Left renal pelvis (tissue), 4 donors: Measurements from ENCODE around the gene FAM47E. TPM values are rescaled to one million over a fixed set of nuclear protein-coding genes. Genes with fewer than 3 reads are reported as not detected.
"Not testable (repeated sequence)": the region's sequence is repeated elsewhere in the genome, so short reads cannot be mapped to it uniquely, and the experiment has no call there.

Source experiments
- DNase-seq, 4 donors: peaks; one replicate each; pipeline ENCODE4 v3.0.0-alpha.2; 2013; ENCODE audit warnings: low read depth in 4 of 4, low spot score in 3 of 4
- polyA plus RNA-seq, 4 donors: library from polyadenylated mRNA; unstranded; fragments of 120-200 nt; gene quantifications; one replicate each; pipeline ENCODE4 v1.2.1, GENCODE V29; 2013; ENCODE audit not compliant: insufficient read length in 4 of 4

The FAM47E gene
- polyA plus RNA-seq, 4 donors = 0.53 to 11.1 (median 6.6) TPM

DNA sequence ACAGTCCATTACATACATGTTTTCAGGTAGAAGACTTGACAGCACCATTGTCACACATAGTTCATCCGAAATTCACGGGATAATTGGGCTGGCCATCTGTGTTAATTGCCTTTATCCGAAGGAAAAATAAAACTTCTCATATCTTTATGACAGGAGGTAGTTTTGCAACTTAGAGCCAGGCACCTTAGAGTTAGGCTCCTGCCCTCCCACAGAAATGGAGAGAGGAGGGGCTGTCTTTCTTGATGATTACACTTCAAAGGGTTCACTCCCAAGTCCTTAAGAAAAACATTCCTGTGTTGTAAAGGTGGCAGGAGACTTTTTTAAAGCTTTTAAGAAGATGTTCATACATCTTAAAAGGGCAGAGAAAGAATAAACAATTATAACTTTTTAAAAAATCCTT is 27.4 kb upstream of the FAM47E start:
- DNase-seq = no peak

DNA sequence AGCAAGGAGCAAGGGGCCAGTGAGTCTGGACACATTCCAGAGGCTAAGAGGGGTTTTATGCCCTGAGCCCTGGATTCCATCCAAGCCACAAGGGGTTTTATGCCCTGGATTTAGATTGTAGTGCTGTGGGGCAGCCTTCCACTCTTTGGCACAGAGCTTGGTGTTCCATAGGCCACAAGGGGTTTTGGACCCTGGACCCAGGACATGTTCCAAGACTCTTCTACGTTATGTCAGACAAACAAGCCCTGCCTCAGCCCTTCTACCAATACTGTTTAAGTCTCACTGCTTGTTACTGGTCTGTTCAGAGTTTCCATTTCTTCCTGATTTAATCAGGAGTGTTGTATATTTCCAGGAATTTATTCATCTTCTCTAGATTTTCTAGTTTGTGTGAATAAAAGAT is 25.1 kb upstream of the FAM47E start:
- DNase-seq = no peak

DNA sequence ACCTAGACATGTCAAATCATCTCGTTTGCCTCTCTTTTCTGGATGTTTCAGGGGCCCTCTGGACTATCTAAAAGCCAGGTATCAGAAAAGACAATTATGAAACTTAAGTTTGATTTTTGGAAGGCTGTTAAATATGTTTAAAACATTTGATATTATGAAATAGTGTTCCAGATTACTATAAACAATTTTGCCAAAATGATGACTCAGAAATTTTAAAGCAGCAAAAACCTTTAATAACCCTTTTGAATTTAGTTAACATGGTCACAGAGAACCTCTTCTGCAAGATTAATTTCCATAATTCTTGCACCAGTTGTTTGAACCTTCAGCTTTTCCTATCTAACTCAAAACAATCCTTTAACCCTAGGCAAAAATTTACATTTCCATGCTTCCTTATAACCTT is 18.8 kb upstream of the FAM47E start:
- no peak for DNase-seq

DNA sequence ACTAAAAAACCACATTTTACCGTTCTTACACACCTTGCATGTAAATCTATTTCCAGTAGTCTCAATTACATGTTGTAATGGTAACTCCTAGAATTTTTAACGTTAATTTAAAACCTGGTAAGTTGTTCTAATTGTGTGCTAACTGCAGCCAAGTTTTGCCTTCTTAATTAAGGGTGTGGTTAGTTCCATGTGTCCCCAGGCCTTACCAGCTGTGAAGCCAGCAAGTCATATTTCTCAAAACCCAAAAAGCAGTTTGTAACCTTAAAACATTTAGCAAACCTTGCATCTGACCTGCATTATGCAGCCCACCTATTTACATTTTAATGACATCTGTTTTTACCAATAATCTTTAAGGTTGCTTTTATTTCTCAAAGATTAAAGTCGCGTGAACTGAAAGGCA is 18.4 kb upstream of the FAM47E start:
- DNase-seq = no peak

DNA sequence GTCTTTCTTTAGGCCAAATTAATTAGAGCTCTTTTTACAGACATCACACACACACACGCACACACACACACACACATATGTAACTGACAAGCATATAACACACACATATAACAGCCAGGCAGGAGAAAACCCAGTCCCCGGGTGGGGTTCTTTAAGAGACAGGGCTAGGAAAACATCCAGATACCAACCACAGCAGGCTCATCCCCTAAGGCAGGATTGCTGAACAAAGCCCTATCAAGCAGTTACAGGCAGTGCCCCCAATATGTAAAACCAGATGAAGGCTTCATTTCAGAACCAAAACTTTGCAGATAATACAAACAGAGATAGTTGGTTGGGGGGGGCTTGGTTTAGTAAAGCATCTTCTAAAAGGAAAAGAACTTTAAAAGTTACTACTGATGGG is 18.0 kb upstream of the FAM47E start:
- no peak for DNase-seq

DNA sequence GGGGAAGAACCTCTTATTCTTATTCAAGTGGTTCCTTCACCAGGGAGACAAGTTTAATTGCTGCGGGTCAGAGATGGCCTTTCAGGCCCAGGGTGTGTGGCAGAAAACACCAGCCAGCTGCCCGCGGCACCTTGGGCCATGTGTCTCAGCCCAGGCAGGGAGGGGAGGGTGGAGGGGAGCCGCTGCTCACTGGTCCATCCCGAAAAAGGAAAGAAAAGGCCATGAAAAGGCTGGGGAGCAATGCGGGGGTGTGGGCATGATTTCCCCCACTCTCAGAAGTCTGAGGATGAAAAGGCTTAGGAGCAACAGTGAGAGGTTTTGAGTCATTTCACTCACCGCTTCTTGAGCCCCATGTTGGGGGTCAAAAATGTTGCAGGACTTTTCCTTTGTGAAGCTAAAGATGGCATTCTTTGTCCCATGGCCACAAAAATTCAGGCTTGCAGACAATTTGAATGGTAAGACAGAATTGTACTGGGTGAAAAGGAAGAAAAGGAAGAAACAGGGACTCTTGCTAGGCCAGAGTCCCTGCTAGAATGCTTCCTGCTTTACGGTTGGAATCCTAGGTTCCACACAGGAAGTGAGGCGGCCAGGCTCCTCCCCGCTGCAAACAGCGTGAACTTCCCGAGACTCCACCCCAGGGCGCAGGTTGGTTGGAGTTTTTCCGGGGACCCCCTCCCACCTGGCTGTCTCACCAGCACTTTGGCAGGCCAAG is 17.4 kb upstream of the FAM47E start:
- DNase-seq = no peak

DNA sequence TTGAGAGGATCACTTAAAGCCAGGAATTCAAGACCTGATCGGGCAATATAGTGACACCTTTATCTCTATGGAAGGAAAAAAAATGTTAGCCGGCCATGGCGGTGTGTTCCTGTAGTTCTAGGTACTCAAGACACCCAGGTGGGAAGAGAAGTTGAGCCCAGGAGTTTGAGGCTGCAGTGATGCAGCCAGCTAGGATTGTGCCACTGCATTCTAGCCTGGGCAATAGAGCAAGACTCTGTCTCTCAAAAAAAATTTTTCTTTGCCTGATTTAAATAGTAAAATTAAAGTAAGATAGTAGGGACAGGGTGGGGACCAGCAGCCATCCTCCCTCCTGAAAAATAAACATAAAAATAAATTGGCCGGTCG is 16.9 kb upstream of the FAM47E start:
- no peak for DNase-seq

DNA sequence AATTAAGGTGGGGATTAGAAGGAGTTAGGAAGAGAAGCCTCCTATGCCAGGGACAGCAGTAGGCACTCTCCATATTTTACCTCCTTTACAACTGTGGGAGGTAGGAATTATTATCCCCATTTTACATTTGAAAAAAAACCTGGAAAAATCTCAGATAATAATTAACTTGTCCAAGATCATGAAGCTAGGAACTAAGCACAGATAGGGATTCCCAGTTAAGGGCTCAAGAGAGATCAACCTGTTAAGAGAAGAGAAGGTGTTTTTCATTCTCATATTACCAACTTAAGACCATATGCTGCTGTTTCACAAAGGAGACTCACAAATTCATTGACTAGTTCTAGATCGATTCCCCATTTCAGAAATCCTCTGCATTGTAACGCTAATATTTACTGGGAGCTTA is 16.1 kb upstream of the FAM47E start:
- DNase-seq = no peak

DNA sequence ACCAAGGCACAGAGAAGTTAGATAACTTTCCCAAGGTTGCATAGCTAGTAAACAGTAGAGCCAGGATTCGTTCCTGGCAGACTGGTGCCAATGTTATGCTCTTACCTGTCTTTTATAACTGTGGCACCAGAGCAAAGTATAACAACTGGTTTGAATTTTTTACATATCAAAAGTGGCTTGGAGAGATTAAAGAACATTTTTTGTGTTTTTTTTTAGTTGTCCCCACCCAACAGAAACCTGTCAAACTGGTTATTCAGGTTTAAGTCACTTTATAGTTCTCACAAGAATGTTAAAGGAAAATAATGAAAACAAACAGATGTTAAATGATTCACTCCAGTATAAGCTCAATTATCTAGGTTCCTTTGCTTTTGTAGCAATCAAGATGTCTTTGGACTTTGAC is 15.6 kb upstream of the FAM47E start:
- no peak for DNase-seq

DNA sequence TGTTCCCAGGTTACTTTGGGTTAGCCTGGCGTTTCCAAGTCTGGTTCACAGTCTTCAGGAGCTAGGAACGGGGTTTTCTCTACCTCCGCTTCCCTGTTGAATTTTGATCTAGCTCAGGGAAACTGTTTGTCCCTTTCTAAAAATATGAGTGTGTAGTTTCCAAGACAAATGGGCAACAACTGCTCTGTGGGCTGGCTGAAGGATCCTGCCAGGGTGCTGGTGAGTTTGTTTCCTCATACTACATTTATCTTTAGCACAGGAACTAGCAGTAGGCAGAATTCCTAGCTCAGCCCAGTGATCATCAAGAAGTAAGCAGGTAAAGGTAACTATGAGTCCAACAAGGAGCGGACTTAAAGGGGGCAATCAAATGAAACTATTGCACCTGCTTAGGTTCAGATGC is 13.3 kb upstream of the FAM47E start:
- no peak for DNase-seq

DNA sequence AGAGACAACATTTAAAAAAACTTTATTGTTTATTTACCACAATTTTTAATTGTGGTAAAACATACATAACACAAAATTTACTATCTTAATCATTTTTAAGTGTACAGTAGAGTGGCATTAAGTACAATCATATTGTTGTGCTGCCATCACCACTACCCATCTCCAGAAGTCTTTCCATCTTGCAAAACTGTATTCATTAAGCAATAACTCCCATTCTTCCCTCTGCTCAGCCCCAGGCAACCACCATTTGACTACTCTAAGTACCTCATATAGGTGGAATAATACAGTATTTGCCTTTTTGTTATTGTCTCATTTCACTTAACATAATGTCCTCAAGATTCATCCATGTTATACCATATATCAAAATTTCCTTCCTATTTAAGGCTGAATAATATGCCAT is 12.8 kb upstream of the FAM47E start:
- no peak for DNase-seq

DNA sequence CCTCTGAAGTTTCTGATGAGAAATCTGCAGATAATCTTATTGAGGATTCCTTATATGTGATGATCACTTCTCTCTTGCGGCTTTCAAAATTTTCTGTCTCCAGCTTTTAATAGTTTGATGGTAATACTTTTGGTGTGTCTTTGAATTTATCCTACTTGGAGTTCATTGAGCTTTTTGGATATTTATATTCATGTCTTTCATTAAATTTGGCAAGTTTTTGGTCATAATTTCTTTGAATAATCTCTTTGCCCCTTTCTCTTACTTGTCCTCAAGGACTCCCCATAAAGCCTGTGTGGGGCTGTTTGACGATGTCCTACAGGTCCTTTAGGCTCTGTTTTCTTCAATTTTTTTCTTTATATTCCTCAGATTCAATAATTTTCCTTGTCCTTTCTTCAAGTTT is 11.3 kb upstream of the FAM47E start:
- DNase-seq = no peak

DNA sequence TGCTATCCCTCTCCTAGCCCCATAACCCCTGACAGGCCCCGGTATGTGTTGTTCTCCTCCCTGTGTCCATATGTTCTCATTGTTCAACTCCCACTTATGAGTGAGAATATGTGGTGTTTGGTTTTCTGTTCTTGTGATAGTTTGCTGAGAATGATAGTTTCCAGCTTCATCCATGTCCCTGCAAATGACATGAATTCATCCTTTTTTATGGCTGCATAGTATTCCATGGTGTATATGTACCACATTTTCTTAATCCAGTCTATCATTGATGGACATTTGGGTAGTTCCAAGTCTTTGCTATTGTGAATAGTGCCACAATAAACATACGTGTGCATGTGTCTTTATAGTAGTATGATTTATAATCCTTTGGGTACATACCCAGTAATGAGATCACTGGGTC is 7.6 kb upstream of the FAM47E start:
- not testable (repeated sequence) for DNase-seq

DNA sequence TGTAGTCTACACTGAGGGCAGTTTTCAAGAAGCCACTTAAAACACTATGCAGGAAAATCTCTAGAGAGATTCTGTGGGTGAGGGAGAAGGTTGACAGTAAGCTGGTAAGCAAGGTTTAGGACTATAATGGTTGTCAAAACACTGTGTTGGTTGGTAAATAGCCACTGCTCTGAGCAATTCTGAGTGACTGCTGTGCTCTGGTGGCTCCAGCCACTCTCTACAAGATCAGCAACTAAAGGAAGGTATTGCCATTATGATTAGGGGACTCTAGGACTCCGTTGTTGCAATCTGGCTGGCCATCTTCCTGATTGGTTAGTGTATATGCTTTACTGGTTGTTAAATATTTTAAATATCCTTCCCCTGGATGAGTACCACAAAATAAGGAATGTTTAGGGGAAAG is 5.5 kb upstream of the FAM47E start:
- DNase-seq = no peak

DNA sequence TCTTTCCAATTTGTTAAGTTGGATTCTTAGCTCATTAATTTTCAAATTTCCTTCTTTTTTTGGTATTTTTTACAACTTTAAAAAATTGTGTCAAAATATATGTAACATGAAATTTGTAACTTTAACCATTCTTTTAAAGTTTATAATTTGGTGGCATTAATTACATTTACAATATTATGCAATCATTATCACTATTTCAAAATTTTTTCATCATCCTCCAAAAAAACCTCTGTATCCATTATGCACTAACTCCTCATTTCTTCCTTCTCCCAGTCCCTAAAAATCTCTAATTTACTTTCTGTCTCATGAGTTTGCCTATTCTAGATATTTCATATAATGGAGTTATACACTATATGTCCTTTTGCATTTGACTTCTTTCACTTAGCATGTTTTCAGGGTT is 4.7 kb upstream of the FAM47E start:
- DNase-seq = no peak

DNA sequence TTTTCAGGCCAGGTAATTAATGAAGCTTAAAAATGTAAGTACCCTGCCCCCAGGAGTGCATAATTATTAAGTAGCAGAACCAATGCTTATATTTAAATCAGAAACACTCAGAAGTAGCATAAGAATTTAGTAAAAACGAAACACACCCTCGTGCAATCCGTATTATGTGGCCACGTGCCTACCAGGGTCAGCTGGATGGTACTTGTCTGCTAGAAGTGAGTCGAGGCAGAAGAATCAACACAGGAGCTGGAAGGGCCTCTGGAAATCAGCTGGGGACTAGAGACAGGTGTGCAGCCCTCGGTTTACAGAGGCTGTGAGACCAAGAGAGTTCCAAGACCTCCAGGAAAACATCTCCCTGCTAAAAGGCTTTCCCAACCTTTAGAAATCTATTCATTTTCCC is 559 bp upstream of the FAM47E start:
- no peak for DNase-seq

DNA sequence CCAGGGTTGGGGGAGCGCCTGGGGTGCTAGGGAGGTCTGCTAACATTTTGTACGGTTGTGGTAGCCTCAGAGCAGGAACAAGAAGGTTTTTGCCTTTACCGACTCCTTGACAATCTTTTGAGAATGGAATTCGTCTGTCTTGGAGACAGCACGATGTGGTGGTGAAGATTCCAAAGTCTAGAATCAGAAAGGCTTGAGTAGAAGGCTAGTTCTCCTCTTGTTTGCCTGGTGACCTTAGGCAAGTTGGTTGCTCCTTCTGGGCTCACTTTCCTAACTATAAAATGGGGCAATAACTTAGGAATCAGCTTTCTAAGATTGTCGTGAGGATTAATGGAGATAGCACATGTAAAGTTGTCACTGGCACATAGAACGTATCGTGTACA is 741 bp downstream of the FAM47E start:
- no peak for DNase-seq

DNA sequence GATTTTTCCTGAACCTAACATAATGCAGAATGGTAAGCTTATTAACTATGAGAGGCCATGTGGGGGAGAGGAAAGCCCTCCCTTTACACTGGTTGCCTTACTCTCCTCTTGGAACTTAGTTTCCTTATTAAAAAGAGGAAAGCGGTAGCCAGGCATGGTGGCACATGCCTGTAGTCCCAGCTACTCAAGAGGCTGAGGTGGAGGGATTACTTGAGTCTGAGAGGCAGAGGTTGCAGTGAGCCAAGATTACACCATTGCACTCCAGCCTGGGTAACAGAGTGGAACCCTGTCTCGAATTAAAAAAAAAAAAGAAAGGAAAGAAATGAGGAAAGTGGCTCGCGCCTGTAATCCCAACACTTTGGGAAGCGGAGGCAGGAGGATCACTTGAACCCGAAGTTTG is 2.0 kb downstream of the FAM47E start:
- DNase-seq = no peak

DNA sequence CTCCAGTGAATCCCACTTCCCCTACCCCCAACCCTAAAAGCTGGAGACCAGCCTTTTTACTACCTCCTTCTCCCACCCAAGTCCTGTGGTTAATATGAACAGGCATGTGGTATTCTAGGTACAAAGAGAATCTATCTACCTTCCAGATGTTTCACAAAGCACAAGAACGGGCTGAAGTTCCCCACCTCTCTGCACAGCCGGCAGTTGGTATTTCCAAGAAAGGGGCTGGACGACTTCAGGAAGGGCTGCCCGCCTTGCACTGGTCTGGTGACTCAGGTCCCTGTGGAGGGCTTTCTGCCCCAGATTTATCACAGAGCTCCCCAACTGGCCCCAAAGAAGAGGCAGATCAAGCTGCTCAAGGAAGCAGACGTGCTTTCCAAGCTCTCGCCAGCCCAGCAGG is 4.5 kb downstream of the FAM47E start:
- no peak for DNase-seq

DNA sequence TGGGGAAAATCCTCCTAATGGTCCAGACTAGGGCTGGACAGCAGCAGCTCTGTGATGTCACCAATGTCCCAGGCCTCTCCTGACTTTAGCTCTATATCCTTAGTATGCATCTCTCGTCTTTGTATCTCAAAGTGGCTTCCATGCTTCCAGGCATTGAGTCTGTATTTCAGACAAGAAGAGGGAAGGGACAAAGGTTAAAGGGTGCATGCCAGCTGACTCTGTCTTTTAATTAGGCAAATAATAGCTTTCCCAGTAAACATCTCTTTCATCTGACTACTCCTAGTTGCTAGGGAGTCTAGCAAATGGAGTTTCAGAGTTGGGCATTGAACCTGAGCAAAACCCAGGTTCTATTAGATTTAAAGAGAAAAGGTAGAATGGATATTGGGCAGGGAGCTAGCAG is 5.4 kb downstream of the FAM47E start:
- DNase-seq = no peak

DNA sequence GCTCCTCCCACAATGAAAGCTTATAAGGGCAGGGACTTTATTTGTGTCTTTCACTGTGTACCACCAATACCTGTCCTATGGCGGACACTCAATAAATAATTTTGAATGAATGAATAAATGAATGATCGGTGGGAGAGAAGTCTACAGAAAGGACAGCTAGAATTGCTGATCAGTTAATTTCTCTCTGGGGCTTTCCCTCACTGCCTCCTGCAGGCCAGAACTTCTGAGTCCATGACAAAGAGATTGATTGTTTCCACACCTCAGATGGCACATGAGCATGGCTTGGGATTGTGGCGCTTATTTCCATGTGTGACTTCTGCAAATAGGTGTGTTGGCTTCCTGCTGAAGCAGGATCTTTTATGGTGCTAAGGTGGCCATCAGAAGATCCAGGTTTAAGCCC is 6.3 kb downstream of the FAM47E start:
- no peak for DNase-seq

DNA sequence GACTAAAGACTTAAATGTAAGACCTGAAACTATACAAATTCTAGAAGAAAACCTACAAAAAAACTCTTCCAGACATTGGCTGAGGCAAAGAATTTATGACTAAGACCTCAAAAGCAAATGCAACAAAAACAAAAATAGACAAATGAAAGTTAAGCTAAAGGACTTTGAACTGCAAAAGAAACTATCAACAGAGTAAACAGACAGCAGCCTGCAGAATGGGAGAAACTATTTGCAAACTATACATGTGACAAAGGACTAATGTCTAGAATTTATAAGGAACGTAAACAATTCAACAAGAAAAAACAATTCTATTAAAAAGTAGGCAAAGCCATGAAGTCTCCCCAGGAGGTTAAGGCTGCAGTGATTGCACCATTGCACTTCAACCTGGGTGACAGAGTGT is 9.1 kb downstream of the FAM47E start:
- no peak for DNase-seq

DNA sequence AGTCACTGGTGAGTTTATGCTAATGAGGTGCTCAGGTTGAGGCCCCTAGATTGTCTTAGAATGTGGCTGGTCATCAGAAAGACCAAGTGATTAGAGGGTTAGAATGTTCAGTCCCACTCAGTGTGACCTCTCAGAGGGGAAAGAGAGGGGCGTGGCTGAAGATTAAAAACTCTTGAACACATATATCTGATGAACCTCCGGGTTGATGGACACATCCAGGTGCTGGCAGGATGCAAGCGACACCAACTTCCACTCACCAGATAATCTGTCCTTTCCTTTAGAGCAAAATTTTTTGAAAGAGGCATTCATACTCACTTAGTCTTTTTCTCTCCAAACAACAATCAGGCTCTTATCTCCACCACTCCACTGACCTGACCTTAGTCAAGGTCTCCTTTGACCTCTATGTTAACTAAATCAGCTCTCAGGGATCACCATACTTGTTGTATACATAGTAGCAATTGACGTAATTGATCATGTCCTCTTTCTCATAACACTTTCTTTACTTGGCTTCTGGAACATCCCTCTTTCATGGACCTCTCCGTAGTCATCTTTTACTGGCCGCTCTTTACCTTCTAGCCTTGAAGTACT is 14.2 kb downstream of the FAM47E start:
- DNase-seq = no peak
